Ectodermal cell (in vitro differentiated cells): ENCODE results near the gene GRIK1.

Experiments used
- H3K27ac ChIP-seq: 2 replicates; pipeline ENCODE4 v1.7.0; 2013; ENCODE audit warnings: mild to moderate bottlenecking, low read depth, low read length; ENCODE audit not compliant: insufficient read depth, poor library complexity, severe bottlenecking
- H3K27me3 ChIP-seq: 2 replicates; pipeline ENCODE4 v1.7.0; 2013; ENCODE audit warnings: mild to moderate bottlenecking, low read length; ENCODE audit not compliant: insufficient read depth, control insufficient read depth, poor library complexity, severe bottlenecking
- H3K36me3 ChIP-seq: one replicate; pipeline ENCODE4 v1.7.0; 2013; ENCODE audit warnings: low read length; ENCODE audit not compliant: control insufficient read depth, insufficient read depth
- H3K4me1 ChIP-seq: one replicate; pipeline ENCODE4 v1.7.0; 2013; ENCODE audit warnings: low read length; ENCODE audit not compliant: control insufficient read depth, insufficient read depth
- H3K4me3 ChIP-seq: 2 replicates; pipeline ENCODE4 v1.7.0; 2013; ENCODE audit warnings: low read depth, low read length, control low read depth; ENCODE audit not compliant: insufficient read depth
- H3K9me3 ChIP-seq: 2 replicates; pipeline ENCODE4 v1.7.0; 2013; ENCODE audit warnings: mild to moderate bottlenecking, low read length, moderate library complexity; ENCODE audit not compliant: control insufficient read depth
- WGBS, 2 experiments: methylation state at CpG; one replicate each; pipeline ENCODE4 v1.1.7; 2013; ENCODE audit warnings: missing lambda C conversion rate in 2 of 2; 5-methylcytosine and 5-hydroxymethylcytosine counted together

Gene GRIK1

DNA sequence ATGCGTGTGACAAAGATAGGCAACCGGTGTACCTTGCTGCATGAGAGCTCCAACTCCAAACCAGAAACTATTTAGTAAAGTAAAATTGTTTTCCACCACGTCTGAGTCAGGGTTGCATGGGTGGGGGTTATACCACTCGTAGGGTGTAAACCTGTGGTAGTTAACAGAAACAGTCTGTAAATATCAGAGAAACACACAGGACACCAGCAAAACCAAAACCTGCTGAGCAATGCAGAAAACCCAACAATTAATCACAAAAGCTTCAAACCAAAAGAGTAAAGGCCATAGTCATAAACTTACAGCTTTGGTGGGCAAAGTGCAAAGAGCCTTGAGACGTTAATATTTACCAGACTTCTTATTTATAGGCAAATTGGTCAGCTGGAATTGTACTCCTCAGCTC, 358.4 kb downstream of the GRIK1 start:
- no peak overlapping the region for H3K4me3 ChIP-seq
- 91 to 95% methylated on average over 5 of the region's 5 CpGs for WGBS, 2 experiments
- no peaks in the 10 kb centered on the region for H3K36me3 ChIP-seq
- H3K4me1 ChIP-seq, result no peaks in the 10 kb centered on the region
- no peaks in the 10 kb centered on the region for H3K9me3 ChIP-seq
- no peak overlapping the region for H3K27ac ChIP-seq
- H3K27me3 ChIP-seq, result no peaks in the 10 kb centered on the region

DNA sequence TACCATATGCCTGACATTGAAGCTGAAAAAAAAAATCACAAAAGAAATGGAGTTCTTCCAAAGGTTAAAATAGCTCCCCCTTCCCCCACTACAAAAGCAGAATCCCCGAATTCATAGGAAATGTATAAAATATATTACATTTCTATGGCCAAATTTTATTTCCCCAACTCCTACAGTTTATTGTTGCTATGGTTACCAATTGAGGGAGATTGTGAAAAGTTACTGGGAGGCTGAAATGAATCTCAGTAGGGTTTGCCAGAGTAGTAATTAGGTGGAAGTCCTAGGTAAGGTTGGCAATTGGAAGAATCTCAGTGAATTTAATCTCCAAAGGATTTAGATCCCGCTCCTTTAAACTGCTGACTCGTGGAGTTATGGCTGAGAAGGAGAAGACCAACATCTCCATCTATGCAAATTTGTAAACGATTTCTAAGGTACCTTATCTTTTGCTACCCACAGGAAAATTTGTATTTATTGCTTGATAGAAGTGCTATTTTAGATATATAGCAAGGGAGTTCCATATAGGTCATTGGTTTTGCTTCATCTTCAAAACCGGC, 359.0 kb downstream of the GRIK1 start:
- WGBS, 2 experiments, result 92 to 95% methylated on average over 4 of the region's 5 CpGs
- Histone ChIP-seq H3K36me3 (no peaks in the 10 kb centered on the region), H3K27ac (no peak overlapping the region), H3K4me1 (no peaks in the 10 kb centered on the region), H3K27me3 (no peaks in the 10 kb centered on the region), H3K9me3 (no peaks in the 10 kb centered on the region), H3K4me3 (no peak overlapping the region)

GRCh38 chr21:29578306-29578705, 361.5 kb downstream of the GRIK1 start:
- H3K9me3 ChIP-seq, result no peaks in the 10 kb centered on the region
- no peak overlapping the region for H3K27ac ChIP-seq
- H3K36me3 ChIP-seq, result no peaks in the 10 kb centered on the region
- no peaks in the 10 kb centered on the region for H3K4me1 ChIP-seq
- WGBS, 2 experiments, result 94 to 96% methylated on average over 6 of the region's 7 CpGs
- no peaks in the 10 kb centered on the region for H3K27me3 ChIP-seq
- no peak overlapping the region for H3K4me3 ChIP-seq

GRCh38 chr21:29571949-29572348, 367.8 kb downstream of the GRIK1 start:
- Histone ChIP-seq H3K9me3 (no peaks in the 10 kb centered on the region), H3K36me3 (no peaks in the 10 kb centered on the region), H3K27ac (no peak overlapping the region), H3K4me1 (no peaks in the 10 kb centered on the region), H3K4me3 (no peak overlapping the region), H3K27me3 (no peaks in the 10 kb centered on the region)
- WGBS, 2 experiments, result 90 to 96% methylated on average over 7 of the region's 7 CpGs

GRCh38 chr21:29568020-29568697, 371.6 kb downstream of the GRIK1 start:
- WGBS, 2 experiments, result 100% methylated on average over 1 of the region's 1 CpG
- no peaks in the 10 kb centered on the region for H3K9me3 ChIP-seq
- H3K27ac ChIP-seq, result no peak overlapping the region

GRCh38 chr21:29557931-29558725, 381.7 kb downstream of the GRIK1 start:
- H3K27ac ChIP-seq, result no peak overlapping the region

More at GRCh38 chr21:29568020-29568697, 371.6 kb downstream of the GRIK1 start:
- Histone ChIP-seq H3K4me1 (no peaks in the 10 kb centered on the region), H3K27me3 (no peaks in the 10 kb centered on the region), H3K4me3 (no peak overlapping the region), H3K36me3 (no peaks in the 10 kb centered on the region)

GRCh38 chr21:29557200-29557599, 382.6 kb downstream of the GRIK1 start:
- no peak overlapping the region for H3K27ac ChIP-seq
- no peaks in the 10 kb centered on the region for H3K4me1 ChIP-seq
- no CpG with 5 or more reads among the region's 1 CpG for WGBS, 2 experiments
- H3K27me3 ChIP-seq, result no peaks in the 10 kb centered on the region
- no peaks in the 10 kb centered on the region for H3K9me3 ChIP-seq
- no peak overlapping the region for H3K4me3 ChIP-seq
- no peaks in the 10 kb centered on the region for H3K36me3 ChIP-seq

More at GRCh38 chr21:29557931-29558725, 381.7 kb downstream of the GRIK1 start:
- Histone ChIP-seq H3K9me3 (no peaks in the 10 kb centered on the region), H3K27me3 (no peaks in the 10 kb centered on the region), H3K4me3 (no peak overlapping the region), H3K36me3 (no peaks in the 10 kb centered on the region), H3K4me1 (no peaks in the 10 kb centered on the region)
- WGBS, 2 experiments, result 96% methylated on average over 1 of the region's 1 CpG; no CpG with 5 or more reads in 1 of the 2 experiments

GRCh38 chr21:29555601-29556000, 384.2 kb downstream of the GRIK1 start:
- H3K9me3 ChIP-seq, result no peaks in the 10 kb centered on the region
- H3K27me3 ChIP-seq, result no peaks in the 10 kb centered on the region
- H3K27ac ChIP-seq, result no peak overlapping the region
- 91 to 92% methylated on average over 2 of the region's 2 CpGs for WGBS, 2 experiments
- no peak overlapping the region for H3K4me3 ChIP-seq
- H3K36me3 ChIP-seq, result no peaks in the 10 kb centered on the region
- H3K4me1 ChIP-seq, result no peaks in the 10 kb centered on the region

- WGBS, 2 experiments, result 87 to 93% methylated on average over 2 of the region's 2 CpGs
- H3K27me3 ChIP-seq, result no peaks in the 10 kb centered on the region
- H3K9me3 ChIP-seq, result no peaks in the 10 kb centered on the region
- no peak overlapping the region for H3K27ac ChIP-seq
- H3K36me3 ChIP-seq, result no peaks in the 10 kb centered on the region
- H3K4me3 ChIP-seq, result no peak overlapping the region
- no peaks in the 10 kb centered on the region for H3K4me1 ChIP-seq
These were observed 389.6 kb downstream of the GRIK1 start for GRCh38 chr21:29550205-29550604.

DNA sequence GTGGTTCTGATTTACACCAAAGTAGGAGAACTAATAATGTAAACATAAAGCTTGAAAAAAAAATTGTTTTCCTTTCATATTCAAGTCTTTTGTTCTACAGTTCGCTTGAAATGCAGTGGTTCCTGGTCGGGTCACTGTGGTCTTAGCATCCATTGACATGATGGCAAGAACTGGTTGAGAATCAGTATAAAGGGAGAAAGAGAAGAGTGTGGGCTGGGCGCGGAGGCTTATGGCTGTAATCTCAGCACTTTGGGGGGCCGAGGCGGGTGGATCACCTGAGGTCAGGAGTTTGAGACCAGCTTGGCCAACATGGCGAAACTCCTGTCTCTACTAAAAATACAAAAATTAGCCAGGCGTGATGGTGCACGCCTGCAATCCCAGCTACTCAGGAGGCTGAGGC, 390.2 kb downstream of the GRIK1 start:
- Histone ChIP-seq H3K9me3 (no peaks in the 10 kb centered on the region), H3K4me1 (no peaks in the 10 kb centered on the region), H3K36me3 (no peaks in the 10 kb centered on the region), H3K27ac (no peak overlapping the region), H3K27me3 (no peaks in the 10 kb centered on the region), H3K4me3 (no peak overlapping the region)
- 88 to 94% methylated on average over 9 of the region's 9 CpGs for WGBS, 2 experiments
